ENCODE data around the gene SPATA2. TPM values are rescaled to one million over a fixed set of nuclear protein-coding genes. Genes with fewer than 3 reads are reported as not detected.
A peak's percentile ranks its signal among the peaks of the same experiment; 100 is the strongest.

SPATA2 gene
- total and polyA plus RNA-seq, 2 of the 13 experiments (the other 11 are each of a cell fraction or from before 2014, with no cell fraction given), result 3.2 to 8.7 TPM

DNA sequence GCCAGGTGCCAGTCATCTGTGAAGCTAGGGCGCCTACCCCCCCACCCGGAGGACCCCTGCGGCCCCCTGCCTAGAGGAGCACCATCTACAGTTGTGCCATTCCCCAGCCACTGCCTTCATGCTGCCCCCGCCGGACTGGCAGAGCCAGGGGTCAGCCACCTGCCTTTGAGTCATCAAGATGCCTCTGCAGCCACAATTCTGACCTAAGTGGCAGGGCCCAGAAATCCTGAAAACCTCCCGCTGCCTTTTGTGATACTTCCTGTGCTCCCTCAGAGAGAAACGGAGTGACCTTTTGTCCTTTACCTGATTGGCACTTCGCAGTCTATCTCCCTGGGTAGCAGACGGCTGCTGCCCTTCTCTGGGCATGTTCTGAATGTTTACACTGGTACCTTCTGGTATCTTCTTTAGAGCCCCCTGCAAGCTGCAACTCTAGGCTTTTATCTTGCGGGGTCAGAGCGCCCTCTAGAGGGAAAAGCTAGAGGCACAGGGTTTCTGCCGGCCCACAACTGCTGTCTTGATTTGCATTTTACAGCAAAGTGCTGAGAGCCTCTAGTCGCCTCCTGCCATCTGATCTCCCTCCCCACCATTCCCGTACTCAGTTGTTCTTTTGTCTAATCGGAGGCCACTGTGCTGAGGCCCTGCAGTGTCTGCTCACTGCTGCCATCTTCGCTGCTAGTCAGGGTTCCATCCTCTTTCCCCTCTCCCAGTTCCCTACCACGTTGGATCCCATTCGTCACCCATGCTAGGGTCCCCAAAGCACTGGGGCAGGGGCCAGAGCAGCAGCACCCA lies 26.9 kb downstream of the SPATA2 start (continued):
- TF ChIP-seq CEBPZ (IDR thresholded peaks at IDR 0.05; ENCODE audit: low read length) (no peak), PPARG (CRISPR knock-in tag; conservative IDR thresholded peaks at IDR 0.05) (0 out of 2 replicates have a peak, but pooled peaks have one; percentile 27), ELF4 (CRISPR knock-in tag; IDR thresholded peaks at IDR 0.05; ENCODE audit: borderline replicate concordance) (no peak), AHR (CRISPR knock-in tag; IDR thresholded peaks at IDR 0.05) (no peak), ZNF720 (CRISPR knock-in tag; IDR thresholded peaks at IDR 0.05) (no peak), ZNF232 (CRISPR knock-in tag; IDR thresholded peaks at IDR 0.05; ENCODE audit: borderline replicate concordance) (peak; percentile 100), ATF3 (CRISPR knock-in tag; IDR thresholded peaks at IDR 0.05) (0 out of 2 replicates have a peak, but pooled peaks have one; percentile 5), CREB1 (IDR thresholded peaks at IDR 0.05) (no peak), CREB1 (CRISPR knock-in tag; IDR thresholded peaks at IDR 0.05) (no peak), MIER3 (CRISPR knock-in tag; IDR thresholded peaks at IDR 0.05; ENCODE audit: borderline replicate concordance) (0 out of 2 replicates have a peak, but pooled peaks have one; percentile 11), TMF1 (CRISPR knock-in tag; IDR thresholded peaks at IDR 0.05; ENCODE audit: low read depth) (no peak), KAT7 (CRISPR knock-in tag; IDR thresholded peaks at IDR 0.05; ENCODE audit: borderline replicate concordance) (no peak), ZNF292 (CRISPR knock-in tag; IDR thresholded peaks at IDR 0.05; ENCODE audit: borderline replicate concordance, low read depth) (no peak), ZBTB4 (CRISPR knock-in tag; IDR thresholded peaks at IDR 0.05; ENCODE audit: borderline replicate concordance) (no peak), STAT5B (CRISPR knock-in tag; IDR thresholded peaks at IDR 0.05) (no peak), SMC3 (IDR thresholded peaks at IDR 0.05; ENCODE audit: low read length) (peak; percentile 88), YEATS2 (CRISPR knock-in tag; IDR thresholded peaks at IDR 0.05; ENCODE audit: borderline replicate concordance) (0 out of 2 replicates have a peak, but pooled peaks have one; percentile 41)
- TF ChIP-seq, protein P1, sequence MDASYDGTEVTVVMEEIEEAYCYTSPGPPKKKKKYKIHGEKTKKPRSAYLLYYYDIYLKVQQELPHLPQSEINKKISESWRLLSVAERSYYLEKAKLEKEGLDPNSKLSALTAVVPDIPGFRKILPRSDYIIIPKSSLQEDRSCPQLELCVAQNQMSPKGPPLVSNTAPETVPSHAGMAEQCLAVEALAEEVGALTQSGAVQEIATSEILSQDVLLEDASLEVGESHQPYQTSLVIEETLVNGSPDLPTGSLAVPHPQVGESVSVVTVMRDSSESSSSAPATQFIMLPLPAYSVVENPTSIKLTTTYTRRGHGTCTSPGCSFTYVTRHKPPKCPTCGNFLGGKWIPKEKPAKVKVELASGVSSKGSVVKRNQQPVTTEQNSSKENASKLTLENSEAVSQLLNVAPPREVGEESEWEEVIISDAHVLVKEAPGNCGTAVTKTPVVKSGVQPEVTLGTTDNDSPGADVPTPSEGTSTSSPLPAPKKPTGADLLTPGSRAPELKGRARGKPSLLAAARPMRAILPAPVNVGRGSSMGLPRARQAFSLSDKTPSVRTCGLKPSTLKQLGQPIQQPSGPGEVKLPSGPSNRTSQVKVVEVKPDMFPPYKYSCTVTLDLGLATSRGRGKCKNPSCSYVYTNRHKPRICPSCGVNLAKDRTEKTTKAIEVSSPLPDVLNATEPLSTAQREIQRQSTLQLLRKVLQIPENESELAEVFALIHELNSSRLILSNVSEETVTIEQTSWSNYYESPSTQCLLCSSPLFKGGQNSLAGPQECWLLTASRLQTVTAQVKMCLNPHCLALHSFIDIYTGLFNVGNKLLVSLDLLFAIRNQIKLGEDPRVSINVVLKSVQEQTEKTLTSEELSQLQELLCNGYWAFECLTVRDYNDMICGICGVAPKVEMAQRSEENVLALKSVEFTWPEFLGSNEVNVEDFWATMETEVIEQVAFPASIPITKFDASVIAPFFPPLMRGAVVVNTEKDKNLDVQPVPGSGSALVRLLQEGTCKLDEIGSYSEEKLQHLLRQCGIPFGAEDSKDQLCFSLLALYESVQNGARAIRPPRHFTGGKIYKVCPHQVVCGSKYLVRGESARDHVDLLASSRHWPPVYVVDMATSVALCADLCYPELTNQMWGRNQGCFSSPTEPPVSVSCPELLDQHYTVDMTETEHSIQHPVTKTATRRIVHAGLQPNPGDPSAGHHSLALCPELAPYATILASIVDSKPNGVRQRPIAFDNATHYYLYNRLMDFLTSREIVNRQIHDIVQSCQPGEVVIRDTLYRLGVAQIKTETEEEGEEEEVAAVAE (CRISPR knock-in tag; IDR thresholded peaks at IDR 0.05; ENCODE audit: borderline replicate concordance), result 0 out of 2 replicates have a peak, but pooled peaks have one; percentile 20

All from HepG2 (cell line).